GM23338 (cell line): ENCODE results near the gene PDRG1. TPM values are rescaled to one million over a fixed set of nuclear protein-coding genes. Genes with fewer than 3 reads are reported as not detected.

Experiments used
- ATAC-seq: fragments of 200-7000 bp; cut with Tn5 transposase; 3 replicates; pipeline ENCODE4 v1.9.1; 2020
- DNase-seq: peaks from one replicate; pipeline ENCODE4 v3.0.0-alpha.2; 2015; ENCODE audit warnings: low spot score
- H2AFZ ChIP-seq: fragments of 200-600 bp; sonication (generic); 2 replicates; pipeline ENCODE4 v1.8.0; 2016; ENCODE audit warnings: antibody characterized with exemption, mild to moderate bottlenecking, moderate library complexity
- H3F3A ChIP-seq: fragments of 200-600 bp; sonication (generic); replicated peaks from 2 replicates; pipeline ENCODE4 v1.8.0; 2017; ENCODE audit warnings: antibody characterized with exemption, mixed run types, low read depth
- H3K27ac ChIP-seq: fragments of 200-600 bp; sonication (generic); 2 replicates; pipeline ENCODE4 v1.6.1; 2016; ENCODE audit warnings: low read depth
- H3K27me3 ChIP-seq: fragments of 200-600 bp; sonication (generic); 2 replicates; pipeline ENCODE4 v1.8.0; 2016; ENCODE audit warnings: mild to moderate bottlenecking, mixed run types, moderate library complexity; ENCODE audit not compliant: insufficient read depth
- H3K36me3 ChIP-seq: fragments of 200-600 bp; sonication (generic); 2 replicates; pipeline ENCODE4 v1.8.0; 2016; ENCODE audit warnings: mild to moderate bottlenecking; ENCODE audit not compliant: insufficient read depth
- H3K4me1 ChIP-seq: fragments of 200-600 bp; sonication (generic); 2 replicates; pipeline ENCODE4 v1.8.0; 2016; ENCODE audit warnings: mild to moderate bottlenecking, moderate library complexity; ENCODE audit not compliant: insufficient read depth
- H3K4me2 ChIP-seq: fragments of 200-600 bp; sonication (generic); 2 replicates; pipeline ENCODE4 v1.7.1; 2017; ENCODE audit warnings: mixed run types
- H3K4me3 ChIP-seq: fragments of 200-600 bp; sonication (generic); 2 replicates; pipeline ENCODE4 v1.6.1; 2016; ENCODE audit warnings: mixed run types
- H3K79me2 ChIP-seq: fragments of 200-600 bp; sonication (generic); replicated peaks from 2 replicates; pipeline ENCODE4 v1.8.0; 2017; ENCODE audit warnings: mild to moderate bottlenecking; ENCODE audit not compliant: insufficient read depth
- H3K9me2 ChIP-seq: fragments of 200-600 bp; sonication (generic); 2 replicates; pipeline ENCODE4 v1.8.0; 2017; ENCODE audit not compliant: insufficient read depth
- H4K20me1 ChIP-seq: fragments of 200-600 bp; sonication (generic); replicated peaks from 2 replicates; pipeline ENCODE4 v1.8.0; 2017; ENCODE audit warnings: mild to moderate bottlenecking; ENCODE audit not compliant: insufficient read depth
- H3K27ac Mint-ChIP-seq: 2 replicates; pipeline ENCODE4 v1.8.0; 2020; ENCODE audit warnings: inconsistent platforms, mild to moderate bottlenecking, moderate library complexity, mixed read lengths
- H3K27me3 Mint-ChIP-seq: 3 replicates; pipeline ENCODE4 v1.8.0; 2022; ENCODE audit warnings: low read depth, mild to moderate bottlenecking, moderate library complexity, mixed read lengths, inconsistent platforms; ENCODE audit not compliant: insufficient read depth, poor library complexity
- H3K36me3 Mint-ChIP-seq: 3 replicates; pipeline ENCODE4 v1.8.0; 2021; ENCODE audit warnings: low read depth, mild to moderate bottlenecking, inconsistent platforms, moderate library complexity, mixed read lengths
- H3K4me1 Mint-ChIP-seq: 3 replicates; pipeline ENCODE4 v1.8.0; 2020; ENCODE audit warnings: mild to moderate bottlenecking, inconsistent platforms, mixed read lengths
- H3K4me3 Mint-ChIP-seq: 3 replicates; pipeline ENCODE4 v1.8.0; 2021; ENCODE audit warnings: moderate library complexity, mild to moderate bottlenecking, inconsistent platforms, mixed read lengths
- H3K9me3 Mint-ChIP-seq: 3 replicates; pipeline ENCODE4 v1.8.0; 2020; ENCODE audit warnings: moderate library complexity, mild to moderate bottlenecking, inconsistent platforms, mixed read lengths
- CREB1 ChIP-seq: fragments of 250-450 bp; sonication (Bioruptor Pico); IDR thresholded peaks from 2 replicates; pipeline ENCODE4 v1.5.0; 2020; ENCODE audit warnings: low read depth, mild to moderate bottlenecking, moderate library complexity
- EZH2phosphoT487 ChIP-seq: fragments of 200-600 bp; sonication (generic); IDR thresholded peaks from one replicate; pipeline ENCODE4 v1.8.1; 2018; ENCODE audit warnings: antibody characterized with exemption; ENCODE audit not compliant: unreplicated experiment
- NANOG ChIP-seq: IDR thresholded peaks from 2 replicates; pipeline ENCODE4 v1.6.1; 2016; ENCODE audit warnings: antibody characterized with exemption, borderline replicate concordance
- ZNF462 ChIP-seq: fragments of 250-450 bp; sonication (Bioruptor Pico); IDR thresholded peaks from 2 replicates; pipeline ENCODE4 v1.5.0; 2020; ENCODE audit warnings: mild to moderate bottlenecking, moderate library complexity
- polyA plus RNA-seq: library from polyadenylated mRNA; unstranded; fragments of >200 nt; fragmentation: Nextera tagmentation; extraction: Ambion mirVana; gene quantifications from 2 replicates; pipeline ENCODE4 v1.2.1, GENCODE V29; 2016
- total RNA-seq: library from RNA; depleted of rRNA; stranded (reverse); fragments of >200 nt; shearing (Covaris generic); gene quantifications from 2 replicates; pipeline ENCODE4 v1.2.3, GENCODE V29; 2014
- TF ChIP-seq, protein P1 (sequence below), 2 experiments: fragments of 200-600 bp in 1 of 2; sonication (generic) in 1 of 2; conservative IDR thresholded peaks; 2 replicates each; pipeline versions ENCODE4 v1.5.1 to v1.6.1; 2016 to 2017; ENCODE audit warnings: antibody characterized with exemption in 2 of 2, low read depth in 2 of 2, mild to moderate bottlenecking in 2 of 2, moderate library complexity in 1 of 2

Gene PDRG1
- total and polyA plus RNA-seq, 2 experiments from 2014 or later = 10.5 to 27.8 TPM

DNA sequence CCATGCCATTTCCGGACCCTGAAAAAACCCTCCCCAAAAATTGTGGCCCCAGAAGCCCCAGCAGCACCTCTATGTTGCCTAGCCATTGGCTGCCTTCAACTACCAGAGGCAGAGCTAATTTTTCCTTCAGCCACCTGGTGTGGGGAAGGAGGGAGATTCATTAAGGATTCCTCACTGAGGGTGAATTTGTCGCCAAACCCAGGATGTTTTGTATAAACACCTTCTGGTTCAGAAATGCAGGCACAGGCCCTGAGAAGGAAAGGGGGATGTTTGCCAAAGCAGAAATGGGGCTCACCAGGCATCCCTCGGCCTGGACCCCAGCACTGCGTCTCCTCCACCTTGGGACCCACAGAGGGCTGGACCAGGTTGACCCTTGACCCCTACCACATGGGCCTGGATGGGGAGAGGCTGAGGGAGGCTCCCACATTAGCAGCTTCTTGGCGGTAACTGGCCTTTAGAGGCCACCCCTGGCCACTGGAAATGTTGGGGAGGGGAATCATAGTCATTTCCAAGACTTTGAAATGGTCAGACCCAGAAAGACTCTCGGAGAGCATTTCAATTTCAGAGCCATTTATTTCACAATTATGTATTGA, 1.8 kb upstream of the PDRG1 start:
- Mint-ChIP-seq H3K27me3 (peaks cover 12% of the 10 kb centered on the region), H3K4me3 (no peak overlapping the region), H3K36me3 (peaks cover 20% of the 10 kb centered on the region), H3K27ac (no peak overlapping the region), H3K9me3 (peaks cover 17% of the 10 kb centered on the region), H3K4me1 (peaks cover 10% of the 10 kb centered on the region)
- Histone ChIP-seq H3K27ac (no peak overlapping the region), H4K20me1 (peaks cover 27% of the 10 kb centered on the region), H3K79me2 (peaks cover 24% of the 10 kb centered on the region), H3K9me2 (no peaks in the 10 kb centered on the region), H3K36me3 (peaks cover 13% of the 10 kb centered on the region), H2AFZ (no peak overlapping the region), H3K4me1 (peaks cover 13% of the 10 kb centered on the region), H3K4me3 (no peak overlapping the region), H3K27me3 (no peaks in the 10 kb centered on the region), H3K4me2 (no peak overlapping the region), H3F3A (peaks cover 6% of the 10 kb centered on the region; the same call in 1 of the 2 replicates)
- DNase-seq (no peak), ATAC-seq (no peak)
- TF ChIP-seq NANOG = no peak

DNA sequence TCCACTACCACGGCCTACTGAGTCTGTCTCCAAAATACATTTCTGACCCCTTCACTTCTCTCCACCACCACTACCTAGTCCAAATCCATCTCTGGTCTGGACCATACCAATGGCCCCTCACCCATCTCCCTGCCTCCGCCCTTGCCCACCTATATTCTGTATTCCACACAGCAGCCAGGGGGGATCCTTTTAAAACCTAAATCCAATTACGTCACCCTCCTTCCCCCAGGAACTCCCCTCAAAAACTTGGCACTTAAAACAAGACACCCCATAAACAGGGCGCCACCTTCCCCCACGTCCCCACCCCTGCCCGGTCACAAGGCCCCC, 680 bp downstream of the PDRG1 start:
- Histone ChIP-seq H2AFZ (peak overlapping the region; percentile 80), H3K27me3 (no peaks in the 10 kb centered on the region), H3K27ac (no peak overlapping the region; the same call in 1 of the 2 replicates), H3K36me3 (peaks cover 33% of the 10 kb centered on the region), H3K9me2 (no peaks in the 10 kb centered on the region), H3K4me3 (peak overlapping the region; percentile 100), H4K20me1 (peaks cover 51% of the 10 kb centered on the region), H3K79me2 (peaks cover 32% of the 10 kb centered on the region), H3K4me1 (peaks cover 11% of the 10 kb centered on the region), H3K4me2 (peak overlapping the region; percentile 100), H3F3A (peaks cover 10% of the 10 kb centered on the region; the same call in 1 of the 2 replicates)
- Mint-ChIP-seq H3K9me3 (peaks cover 19% of the 10 kb centered on the region), H3K27ac (peak overlapping the region; percentile 88), H3K36me3 (peaks cover 45% of the 10 kb centered on the region), H3K4me3 (peak overlapping the region; percentile 94), H3K27me3 (peaks cover 7% of the 10 kb centered on the region), H3K4me1 (peaks cover 8% of the 10 kb centered on the region)
- no peak for DNase-seq
- TF ChIP-seq, protein P1, sequence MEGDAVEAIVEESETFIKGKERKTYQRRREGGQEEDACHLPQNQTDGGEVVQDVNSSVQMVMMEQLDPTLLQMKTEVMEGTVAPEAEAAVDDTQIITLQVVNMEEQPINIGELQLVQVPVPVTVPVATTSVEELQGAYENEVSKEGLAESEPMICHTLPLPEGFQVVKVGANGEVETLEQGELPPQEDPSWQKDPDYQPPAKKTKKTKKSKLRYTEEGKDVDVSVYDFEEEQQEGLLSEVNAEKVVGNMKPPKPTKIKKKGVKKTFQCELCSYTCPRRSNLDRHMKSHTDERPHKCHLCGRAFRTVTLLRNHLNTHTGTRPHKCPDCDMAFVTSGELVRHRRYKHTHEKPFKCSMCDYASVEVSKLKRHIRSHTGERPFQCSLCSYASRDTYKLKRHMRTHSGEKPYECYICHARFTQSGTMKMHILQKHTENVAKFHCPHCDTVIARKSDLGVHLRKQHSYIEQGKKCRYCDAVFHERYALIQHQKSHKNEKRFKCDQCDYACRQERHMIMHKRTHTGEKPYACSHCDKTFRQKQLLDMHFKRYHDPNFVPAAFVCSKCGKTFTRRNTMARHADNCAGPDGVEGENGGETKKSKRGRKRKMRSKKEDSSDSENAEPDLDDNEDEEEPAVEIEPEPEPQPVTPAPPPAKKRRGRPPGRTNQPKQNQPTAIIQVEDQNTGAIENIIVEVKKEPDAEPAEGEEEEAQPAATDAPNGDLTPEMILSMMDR (conservative IDR thresholded peaks at IDR 0.05; ENCODE audit: low read depth in 2 of 2) = no peak
- TF ChIP-seq EZH2phosphoT487 (no peak), NANOG (no peak), CREB1 (CRISPR knock-in tag) (no peak), ZNF462 (CRISPR knock-in tag) (no peak)
- no peak for ATAC-seq
